K562 (cell line): ENCODE results near the gene PRPSAP2. TPM values are rescaled to one million over a fixed set of nuclear protein-coding genes. Genes with fewer than 3 reads are reported as not detected.

Source experiments
- ATAC-seq: fragments of 200-7000 bp; cut with Tn5 transposase; 3 replicates; pipeline ENCODE4 v1.9.1; 2020; ENCODE audit warnings: moderate library complexity
- BruUV-seq: library from RNA; stranded (reverse); fragments of 400-500 nt; replicated peaks from 2 replicates; lab custom pipeline; 2021; lab: Mats Ljungman, UMichigan
- CTCF ChIA-PET: fragments of 300-600 bp; formaldehyde crosslinking; extraction: SDS; loops from one replicate; lab custom pipeline; 2021; ENCODE audit warnings: low intra/inter-chr PET ratio; lab: Yijun Ruan, JAX
- POLR2A ChIA-PET: fragments of 300-600, 350-650 bp; sonication (Branson Sonifier 250); formaldehyde crosslinking; extraction: SDS; loops from one replicate; lab custom pipeline; 2021; ENCODE audit warnings: antibody characterized with exemption, inconsistent platforms; lab: Yijun Ruan, JAX
- DNase-seq, 4 experiments: peaks; one replicate each; pipeline versions ENCODE4 v3.0.0 to v3.0.0-alpha.2; 2011 to 2018; ENCODE audit warnings: low spot score in 3 of 4, mixed read lengths in 3 of 4; ENCODE audit errors: extremely low read depth in 1 of 4
- FAIRE-seq: peaks from 2 replicates; lab custom pipeline; 2011; peaks lifted over from hg19 to GRCh38; lab: Jason Lieb, UNC
- H2AFZ ChIP-seq: 2 replicates; pipeline ENCODE4 v1.6.0; 2011; ENCODE audit warnings: low read depth, low read length, control low read depth, inconsistent platforms
- H3K27ac ChIP-seq: fragments of 200-600 bp; 3 replicates; pipeline ENCODE4 v1.8.0; 2011; ENCODE audit warnings: low read depth, mild to moderate bottlenecking, control low read depth, inconsistent platforms, low read length, moderate library complexity, mixed read lengths; ENCODE audit errors: extremely low read depth
- H3K27me3 ChIP-seq, 2 experiments: fragments of 300-600 bp in 1 of 2; 2 replicates in 1 of 2; 3 replicates in 1 of 2; pipeline versions ENCODE4 v1.6.0 to v1.8.0; 2011; ENCODE audit warnings: inconsistent platforms in 2 of 2, low read length in 2 of 2, mild to moderate bottlenecking in 1 of 2, mixed read lengths in 1 of 2, moderate library complexity in 1 of 2; ENCODE audit not compliant: control insufficient read depth in 2 of 2, insufficient read depth in 2 of 2
- H3K36me3 ChIP-seq: fragments of 300-600 bp; 3 replicates; pipeline ENCODE4 v1.8.0; 2011; ENCODE audit warnings: mild to moderate bottlenecking, low read length, inconsistent platforms; ENCODE audit not compliant: control insufficient read depth, insufficient read depth
- H3K4me1 ChIP-seq, 2 experiments: fragments of 200-600 bp in 1 of 2; replicated peaks in 1 of 2; 2 replicates in 1 of 2; 3 replicates in 1 of 2; pipeline versions ENCODE4 v1.5.1 to v1.8.0; 2011; ENCODE audit warnings: inconsistent platforms in 2 of 2, low read length in 2 of 2, mild to moderate bottlenecking in 1 of 2, mixed read lengths in 1 of 2, moderate library complexity in 1 of 2; ENCODE audit not compliant: control insufficient read depth in 2 of 2, insufficient read depth in 2 of 2
- H3K4me2 ChIP-seq: 2 replicates; pipeline ENCODE4 v1.6.1; 2011; ENCODE audit warnings: low read length, control low read depth, inconsistent platforms, mixed read lengths; ENCODE audit not compliant: insufficient read depth
- H3K4me3 ChIP-seq: fragments of 200-600 bp; sonication (generic), shearing (Covaris generic); 2 replicates; pipeline ENCODE4 v1.5.1; 2016; ENCODE audit warnings: control low read depth, inconsistent platforms
- H3K79me2 ChIP-seq: fragments of 200-600 bp; 3 replicates; pipeline ENCODE4 v1.8.0; 2011; ENCODE audit warnings: low read length, inconsistent platforms; ENCODE audit not compliant: control insufficient read depth, insufficient read depth
- H3K9ac ChIP-seq, 2 experiments: 2 replicates each; pipeline versions ENCODE4 v1.6.0 to v1.6.1; 2011; ENCODE audit warnings: low read depth in 2 of 2, low read length in 2 of 2, control low read depth in 1 of 2, inconsistent platforms in 1 of 2, mild to moderate bottlenecking in 1 of 2, mixed read lengths in 1 of 2; ENCODE audit not compliant: insufficient read depth in 1 of 2
- H3K9me1 ChIP-seq: one replicate; pipeline ENCODE4 v1.6.0; 2011; ENCODE audit warnings: inconsistent platforms, mild to moderate bottlenecking, low read length, moderate library complexity; ENCODE audit not compliant: control insufficient read depth, insufficient read depth
- H3K9me3 ChIP-seq: replicated peaks from 2 replicates; pipeline ENCODE4 v1.5.1; 2011; ENCODE audit warnings: low read depth, low read length, inconsistent platforms; ENCODE audit not compliant: control insufficient read depth, insufficient read depth
- H4K20me1 ChIP-seq: replicated peaks from 2 replicates; pipeline ENCODE4 v1.6.1; 2011; ENCODE audit warnings: low read length, inconsistent platforms, mixed read lengths; ENCODE audit not compliant: control insufficient read depth, insufficient read depth
- ARID3A ChIP-seq: IDR thresholded peaks from 2 replicates; pipeline ENCODE4 v1.6.1; 2012; ENCODE audit warnings: low read depth, low read length, improper control_type of control experiment, borderline replicate concordance
- CBX8 ChIP-seq: fragments of 200-600 bp; sonication (generic); IDR thresholded peaks from 2 replicates; pipeline ENCODE4 v1.6.1; 2012; ENCODE audit warnings: borderline replicate concordance, mixed run types, low read depth, mild to moderate bottlenecking, moderate library complexity, mixed read lengths, low read length, control low read depth, inconsistent platforms; ENCODE audit not compliant: poor library complexity, severe bottlenecking; ENCODE audit errors: extremely low read depth
- CREB5 ChIP-seq: fragments of 250-450 bp; sonication (Bioruptor Pico); IDR thresholded peaks from 2 replicates; pipeline ENCODE4 v1.5.0; 2020; ENCODE audit warnings: mild to moderate bottlenecking
- FOXK2 ChIP-seq, 2 experiments: fragments of 450-650 bp; IDR thresholded peaks in 1 of 2; conservative IDR thresholded peaks in 1 of 2; 2 replicates each; pipeline ENCODE4 v1.6.1; 2016; ENCODE audit warnings: low read depth in 2 of 2, mild to moderate bottlenecking in 1 of 2
- GATA2 ChIP-seq: sonication (generic); formaldehyde crosslinking; IDR thresholded peaks from 2 replicates; pipeline ENCODE4 v1.4.0; 2020; ENCODE audit warnings: mild to moderate bottlenecking, missing genetic modification reagents
- HEY1 ChIP-seq: fragments of 250-450 bp; sonication (Bioruptor Pico); IDR thresholded peaks from 2 replicates; pipeline ENCODE4 v1.5.0; 2020; ENCODE audit warnings: mild to moderate bottlenecking, moderate library complexity, borderline replicate concordance
- KDM5B ChIP-seq: fragments of 200-600 bp; sonication (generic); IDR thresholded peaks from 2 replicates; pipeline ENCODE4 v1.6.1; 2012; ENCODE audit warnings: low read depth, mild to moderate bottlenecking, moderate library complexity, low read length, control low read depth, inconsistent platforms; ENCODE audit not compliant: insufficient replicate concordance
- MAX ChIP-seq: sonication (generic); formaldehyde crosslinking; IDR thresholded peaks from 2 replicates; pipeline ENCODE4 v1.9.0; 2022; ENCODE audit warnings: mild to moderate bottlenecking, missing genetic modification reagents
- NEUROD1 ChIP-seq: fragments of 150-350 bp; IDR thresholded peaks from 2 replicates; pipeline ENCODE4 v1.6.1; 2014; ENCODE audit warnings: borderline replicate concordance, low read length, low read depth; ENCODE audit not compliant: partially characterized antibody
- RBM22 ChIP-seq: fragments of 200-400 bp; formaldehyde crosslinking; IDR thresholded peaks from 2 replicates; pipeline ENCODE4 v1.6.1; 2018; ENCODE audit warnings: low read length, low read depth; ENCODE audit not compliant: poor library complexity, severe bottlenecking
- SRSF9 ChIP-seq: fragments of 200-400 bp; formaldehyde crosslinking; IDR thresholded peaks from 2 replicates; pipeline ENCODE4 v1.6.1; 2017; ENCODE audit warnings: low read depth, low read length, borderline replicate concordance
- ZSCAN29 ChIP-seq: fragments of 450-650 bp; IDR thresholded peaks from 2 replicates; pipeline ENCODE4 v1.6.1; 2017
- WGBS: fragments of 100-300 bp; shearing (Covaris generic); methylation state at CpG from one replicate; pipeline ENCODE4 v1.1.6; 2016; ENCODE audit warnings: low coverage, mixed read lengths; ENCODE audit not compliant: insufficient coverage; ENCODE audit errors: missing lambda C conversion rate; 5-methylcytosine and 5-hydroxymethylcytosine counted together
- in situ Hi-C: fragments of 300-500 bp; cut with MboI; formaldehyde crosslinking; loops from 4 replicates; pipeline ENCODE4 v1.15.0; 2018; ENCODE audit warnings: inconsistent platforms, mixed read lengths
- intact Hi-C: fragments of 100-400 bp; cut with micrococcal nuclease; formaldehyde crosslinking; loops from 2 replicates; pipeline ENCODE4 v1.14.2; 2022
- polyA plus RNA-seq, 8 experiments: library from polyadenylated mRNA; depleted of rRNA in 4 of 8; stranded (reverse) in 5 of 8; unstranded in 3 of 8; fragments of >200 nt; fragmentation: Nextera tagmentation in 2 of 8; fragmentation: Illumina TruSeq in 1 of 8; extraction: Ambion mirVana in 2 of 8; extraction: Trizol in 1 of 8; gene quantifications; 2 replicates each; pipeline versions ENCODE4 v1.2.1 to v1.2.3, GENCODE V29; 2011 to 2014; ENCODE audit warnings: inconsistent platforms in 1 of 8, missing spikeins in 1 of 8
- total RNA-seq, 7 experiments: library from RNA; depleted of rRNA in 6 of 7; stranded (reverse); fragments of >200 nt in 6 of 7; fragmentation: Illumina TruSeq in 2 of 7; extraction: Trizol in 2 of 7; gene quantifications; 2 replicates each; pipeline versions ENCODE4 v1.2.1 to v1.2.3, GENCODE V29; 2011 to 2021; ENCODE audit warnings: low replicate concordance in 1 of 7

The PRPSAP2 gene
- total and polyA plus RNA-seq, 9 of the 15 experiments (the other 6 are each of a cell fraction or from before 2014, with no cell fraction given) = 15.5 to 56.7 (median 35.7) TPM

GRCh38 chr17:18944646-18945045 is 86.7 kb downstream of the PRPSAP2 start:
- Histone ChIP-seq H4K20me1 (no peaks in the 10 kb centered on the region), H3K36me3 (no peaks in the 10 kb centered on the region)
- POLR2A ChIA-PET = no interaction called here
- TF ChIP-seq NEUROD1 (no peak), MAX (CRISPR knock-in tag) (no peak), CBX8 (peak; percentile 19)
- TF ChIP-seq, all 486 proteins: peak for 1
- DNase-seq (no peak), ATAC-seq (no peak), FAIRE-seq (no peak)
- Histone ChIP-seq H3K4me1 (no peaks in the 10 kb centered on the region; a peak in 1 of 5 replicates), H3K4me2 (no peak overlapping the region), H2AFZ (no peak overlapping the region), H3K27ac (no peak overlapping the region), H3K9me3 (no peaks in the 10 kb centered on the region), H3K4me3 (no peak overlapping the region), H3K79me2 (no peaks in the 10 kb centered on the region), H3K27me3 (peaks cover 16 to 33% of the 10 kb centered on the region in 2 experiments; a peak in 4 of 5 replicates), H3K9ac (no peak overlapping the region), H3K9me1 (no peaks in the 10 kb centered on the region)
- in situ Hi-C loops = no loop called here
- CTCF ChIA-PET = no interaction called here
- WGBS = 8% methylated on average over 5 of the region's 5 CpGs
- intact Hi-C loops = no loop called here
- BruUV-seq = no TSS peak

- H3K9me1 ChIP-seq = no peaks in the 10 kb centered on the region
- FAIRE-seq = no peak
- no peak overlapping the region for H3K9ac ChIP-seq
- BruUV-seq = no TSS peak
- DNase-seq = no peak
- WGBS = 0% methylated on average over 2 of the region's 2 CpGs
- no peaks in the 10 kb centered on the region for H3K36me3 ChIP-seq
- H3K79me2 ChIP-seq = no peaks in the 10 kb centered on the region
- intact Hi-C loops = no loop called here
- H3K4me2 ChIP-seq = no peak overlapping the region
- H3K9me3 ChIP-seq = no peaks in the 10 kb centered on the region
- H3K4me1 ChIP-seq = peaks cover 2 to 6% of the 10 kb centered on the region in 2 experiments; a peak in 2 of 5 replicates
- POLR2A ChIA-PET = no interaction called here
- H2AFZ ChIP-seq = no peak overlapping the region
- peaks cover 16 to 44% of the 10 kb centered on the region in 2 experiments; a peak in 4 of 5 replicates for H3K27me3 ChIP-seq
- in situ Hi-C loops = no loop called here
- no peak overlapping the region for H3K4me3 ChIP-seq
- CTCF ChIA-PET = no interaction called here
- no peak for ATAC-seq
- H4K20me1 ChIP-seq = no peaks in the 10 kb centered on the region
- no peak overlapping the region for H3K27ac ChIP-seq
- TF ChIP-seq ZSCAN29 (no peak), ARID3A (no peak), SRSF9 (no peak), RBM22 (no peak), GATA2 (CRISPR knock-in tag) (no peak), HEY1 (CRISPR knock-in tag) (no peak), CREB5 (no peak), FOXK2 (conservative IDR thresholded peaks at IDR 0.05 in 1 of 2, IDR thresholded peaks at IDR 0.05 in 1 of 2; ENCODE audit: low read depth in 2 of 2) (no peak), KDM5B (no peak)
These were observed 88.6 kb downstream of the PRPSAP2 start for GRCh38 chr17:18946536-18946935.
